K562 (cell line): ENCODE data around the gene IFI27L1. TPM values are rescaled to one million over a fixed set of nuclear protein-coding genes. Genes with fewer than 3 reads are reported as not detected.

Experiments used
- PHB2 ChIP-seq: fragments of 450-650 bp; IDR thresholded peaks from 2 replicates; pipeline ENCODE4 v1.6.1; 2017; ENCODE audit warnings: low read depth
- polyA plus RNA-seq, 8 experiments: library from polyadenylated mRNA; depleted of rRNA in 4 of 8; stranded (reverse) in 5 of 8; unstranded in 3 of 8; fragments of >200 nt; fragmentation: Nextera tagmentation in 2 of 8; fragmentation: Illumina TruSeq in 1 of 8; extraction: Ambion mirVana in 2 of 8; extraction: Trizol in 1 of 8; gene quantifications; 2 replicates each; pipeline versions ENCODE4 v1.2.1 to v1.2.3, GENCODE V29; 2011 to 2014; ENCODE audit warnings: inconsistent platforms in 1 of 8, missing spikeins in 1 of 8
- total RNA-seq, 7 experiments: library from RNA; depleted of rRNA in 6 of 7; stranded (reverse); fragments of >200 nt in 6 of 7; fragmentation: Illumina TruSeq in 2 of 7; extraction: Trizol in 2 of 7; gene quantifications; 2 replicates each; pipeline versions ENCODE4 v1.2.1 to v1.2.3, GENCODE V29; 2011 to 2021; ENCODE audit warnings: low replicate concordance in 1 of 7
- TF ChIP-seq, protein P1 (sequence below), 2 experiments: fragments of 450-650 bp in 1 of 2; sonication (generic) in 1 of 2; formaldehyde crosslinking in 1 of 2; IDR thresholded peaks; 2 replicates each; pipeline versions ENCODE4 v1.7.1 to v1.9.0; 2016 to 2022; ENCODE audit warnings: inconsistent platforms in 1 of 2, mild to moderate bottlenecking in 1 of 2, missing genetic modification reagents in 1 of 2

IFI27L1 gene
- total and polyA plus RNA-seq, 9 of the 15 experiments (the other 6 are each of a cell fraction or from before 2014, with no cell fraction given): 14.5 to 28.0 (median 23.8) TPM

DNA sequence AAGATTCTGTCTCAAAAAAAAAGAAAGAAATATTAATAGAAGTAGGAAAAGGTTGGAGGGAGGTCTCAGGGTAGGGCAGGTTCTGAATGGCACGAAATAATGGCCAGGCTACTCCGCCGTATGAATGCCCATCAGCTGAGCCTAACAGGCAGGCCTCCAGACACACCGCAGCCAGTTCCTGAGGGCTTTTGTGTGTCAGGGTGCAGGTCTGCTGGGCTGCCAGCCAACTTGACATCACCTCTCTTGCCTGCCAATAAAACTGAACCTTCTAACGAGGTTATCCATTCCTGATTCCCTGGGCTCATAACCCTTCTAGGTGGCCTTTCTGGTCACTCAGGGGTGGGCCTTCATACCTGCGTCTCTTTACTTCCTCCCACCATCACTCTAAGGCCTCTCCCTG lies 32.4 kb downstream of the IFI27L1 start (continued):
- TF ChIP-seq, protein P1, sequence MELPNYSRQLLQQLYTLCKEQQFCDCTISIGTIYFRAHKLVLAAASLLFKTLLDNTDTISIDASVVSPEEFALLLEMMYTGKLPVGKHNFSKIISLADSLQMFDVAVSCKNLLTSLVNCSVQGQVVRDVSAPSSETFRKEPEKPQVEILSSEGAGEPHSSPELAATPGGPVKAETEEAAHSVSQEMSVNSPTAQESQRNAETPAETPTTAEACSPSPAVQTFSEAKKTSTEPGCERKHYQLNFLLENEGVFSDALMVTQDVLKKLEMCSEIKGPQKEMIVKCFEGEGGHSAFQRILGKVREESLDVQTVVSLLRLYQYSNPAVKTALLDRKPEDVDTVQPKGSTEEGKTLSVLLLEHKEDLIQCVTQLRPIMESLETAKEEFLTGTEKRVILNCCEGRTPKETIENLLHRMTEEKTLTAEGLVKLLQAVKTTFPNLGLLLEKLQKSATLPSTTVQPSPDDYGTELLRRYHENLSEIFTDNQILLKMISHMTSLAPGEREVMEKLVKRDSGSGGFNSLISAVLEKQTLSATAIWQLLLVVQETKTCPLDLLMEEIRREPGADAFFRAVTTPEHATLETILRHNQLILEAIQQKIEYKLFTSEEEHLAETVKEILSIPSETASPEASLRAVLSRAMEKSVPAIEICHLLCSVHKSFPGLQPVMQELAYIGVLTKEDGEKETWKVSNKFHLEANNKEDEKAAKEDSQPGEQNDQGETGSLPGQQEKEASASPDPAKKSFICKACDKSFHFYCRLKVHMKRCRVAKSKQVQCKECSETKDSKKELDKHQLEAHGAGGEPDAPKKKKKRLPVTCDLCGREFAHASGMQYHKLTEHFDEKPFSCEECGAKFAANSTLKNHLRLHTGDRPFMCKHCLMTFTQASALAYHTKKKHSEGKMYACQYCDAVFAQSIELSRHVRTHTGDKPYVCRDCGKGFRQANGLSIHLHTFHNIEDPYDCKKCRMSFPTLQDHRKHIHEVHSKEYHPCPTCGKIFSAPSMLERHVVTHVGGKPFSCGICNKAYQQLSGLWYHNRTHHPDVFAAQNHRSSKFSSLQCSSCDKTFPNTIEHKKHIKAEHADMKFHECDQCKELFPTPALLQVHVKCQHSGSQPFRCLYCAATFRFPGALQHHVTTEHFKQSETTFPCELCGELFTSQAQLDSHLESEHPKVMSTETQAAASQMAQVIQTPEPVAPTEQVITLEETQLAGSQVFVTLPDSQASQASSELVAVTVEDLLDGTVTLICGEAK (IDR thresholded peaks at IDR 0.05): no peak
- TF ChIP-seq, protein P1 (CRISPR knock-in tag; IDR thresholded peaks at IDR 0.05): no peak
- TF ChIP-seq PHB2: no peak
